Measurements from ENCODE around the gene PRSS33.

DNA sequence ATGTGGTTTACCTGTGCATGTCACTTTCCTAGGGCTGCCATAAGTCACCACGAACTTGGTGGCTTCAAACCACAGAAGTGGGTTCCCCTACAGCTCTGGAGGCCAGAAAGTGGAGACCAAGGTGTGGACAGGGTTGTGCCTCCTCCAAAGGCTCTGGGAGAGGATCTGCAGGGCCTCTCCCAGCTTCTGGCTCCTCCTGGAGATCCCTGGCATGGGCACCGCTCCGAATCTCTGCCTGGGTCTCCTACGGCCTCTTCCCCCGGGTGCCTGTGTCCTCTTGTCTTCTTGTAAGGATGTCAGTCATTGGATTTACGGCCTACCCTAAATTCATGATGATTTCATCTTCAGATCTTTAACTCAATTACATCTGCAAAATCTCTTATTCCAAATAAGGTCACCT lies 37.4 kb downstream of the PRSS33 start:
- TF ChIP-seq PAX5 (IDR thresholded peaks at IDR 0.05; ENCODE audit: insufficient read depth, low read length, severe bottlenecking): no peak
- no peak for TF ChIP-seq POLR2AphosphoS5 (IDR thresholded peaks at IDR 0.05; ENCODE audit: low read depth, low read length)
- TF ChIP-seq POLR2A (IDR thresholded peaks at IDR 0.05; ENCODE audit: low read depth, low read length): no peak

Data from GM12891 (cell line).